Measurements from ENCODE around the gene COPS8. TPM values are rescaled to one million over a fixed set of nuclear protein-coding genes. Genes with fewer than 3 reads are reported as not detected.

COPS8 gene
- total RNA-seq, 2 donors from 2014 or later: 66.3 to 72.7 TPM

GRCh38 chr2:237099804-237100203 lies 14.1 kb downstream of the COPS8 start:
- H3K9me3 ChIP-seq (ENCODE audit: control insufficient read depth, low read length): no peaks in the 10 kb centered on the region
- no peak for DNase-seq
- 86 to 100% methylated on average over 2 to 3 of the region's 3 CpGs for WGBS, 2 experiments (ENCODE audit: insufficient coverage in 1 of 2, insufficient read length in 1 of 2)
- H3K27ac ChIP-seq (ENCODE audit: low read depth, low read length): no peak overlapping the region
- H3K27ac Mint-ChIP-seq: no peak overlapping the region
- H3K4me3 ChIP-seq (ENCODE audit: low read length): no peak overlapping the region
- TF ChIP-seq CTCF (conservative IDR thresholded peaks at IDR 0.05): no peak
- peaks cover 66% of the 10 kb centered on the region for H3K36me3 ChIP-seq (ENCODE audit: control insufficient read depth, insufficient read depth, low read length)
- no peaks in the 10 kb centered on the region for H3K9me3 Mint-ChIP-seq
- no peaks in the 10 kb centered on the region for H3K27me3 ChIP-seq (ENCODE audit: control insufficient read depth, insufficient read depth, low read length, poor library complexity, severe bottlenecking)
- H3K4me3 Mint-ChIP-seq: no peak overlapping the region
- no peak overlapping the region for H3K9ac ChIP-seq (ENCODE audit: extremely low read depth, low read length, poor library complexity, severe bottlenecking)
- peaks cover 9% of the 10 kb centered on the region for H3K4me1 Mint-ChIP-seq
- peaks cover 42% of the 10 kb centered on the region for H3K36me3 Mint-ChIP-seq (ENCODE audit: low read depth)
- peaks cover 4% of the 10 kb centered on the region for H3K4me1 ChIP-seq (ENCODE audit: control insufficient read depth, insufficient read depth, low read length)
- no peaks in the 10 kb centered on the region for H3K27me3 Mint-ChIP-seq (ENCODE audit: insufficient read depth)

- H3K4me1 Mint-ChIP-seq: peaks cover 9% of the 10 kb centered on the region
- TF ChIP-seq CTCF (conservative IDR thresholded peaks at IDR 0.05): no peak
- peak; percentile 78 for DNase-seq
- H3K9ac ChIP-seq (ENCODE audit: extremely low read depth, low read length, poor library complexity, severe bottlenecking): peak overlapping the region; percentile 2
- no peaks in the 10 kb centered on the region for H3K9me3 ChIP-seq (ENCODE audit: control insufficient read depth, low read length)
- peaks cover 30% of the 10 kb centered on the region for H3K36me3 Mint-ChIP-seq (ENCODE audit: low read depth)
- peak overlapping the region; percentile 40 for H3K27ac Mint-ChIP-seq
- WGBS, 2 experiments (ENCODE audit: insufficient coverage in 1 of 2, insufficient read length in 1 of 2): 42 to 77% methylated on average over 2 to 6 of the region's 6 CpGs
- H3K9me3 Mint-ChIP-seq: no peaks in the 10 kb centered on the region
- H3K27ac ChIP-seq (ENCODE audit: low read depth, low read length): no peak overlapping the region
- H3K36me3 ChIP-seq (ENCODE audit: control insufficient read depth, insufficient read depth, low read length): peaks cover 51% of the 10 kb centered on the region
- H3K4me3 Mint-ChIP-seq: no peak overlapping the region
- no peaks in the 10 kb centered on the region for H3K27me3 Mint-ChIP-seq (ENCODE audit: insufficient read depth)
- peak overlapping the region; percentile 1 for H3K4me3 ChIP-seq (ENCODE audit: low read length)
- H3K4me1 ChIP-seq (ENCODE audit: control insufficient read depth, insufficient read depth, low read length): peaks cover 4% of the 10 kb centered on the region
- no peaks in the 10 kb centered on the region for H3K27me3 ChIP-seq (ENCODE audit: control insufficient read depth, insufficient read depth, low read length, poor library complexity, severe bottlenecking)
Measured at GRCh38 chr2:237101118-237101979, 15.7 kb downstream of the COPS8 start.

- H3K27ac ChIP-seq (ENCODE audit: low read depth, low read length): no peak overlapping the region
- no peak for TF ChIP-seq CTCF (conservative IDR thresholded peaks at IDR 0.05)
- peaks cover 22% of the 10 kb centered on the region for H3K36me3 Mint-ChIP-seq (ENCODE audit: low read depth)
- no peak for DNase-seq
- no peaks in the 10 kb centered on the region for H3K9me3 ChIP-seq (ENCODE audit: control insufficient read depth, low read length)
- H3K27ac Mint-ChIP-seq: no peak overlapping the region
- peaks cover 9% of the 10 kb centered on the region for H3K4me1 Mint-ChIP-seq
- H3K4me1 ChIP-seq (ENCODE audit: control insufficient read depth, insufficient read depth, low read length): peaks cover 4% of the 10 kb centered on the region
- no peaks in the 10 kb centered on the region for H3K9me3 Mint-ChIP-seq
- H3K27me3 ChIP-seq (ENCODE audit: control insufficient read depth, insufficient read depth, low read length, poor library complexity, severe bottlenecking): no peaks in the 10 kb centered on the region
- H3K36me3 ChIP-seq (ENCODE audit: control insufficient read depth, insufficient read depth, low read length): peaks cover 40% of the 10 kb centered on the region
- H3K9ac ChIP-seq (ENCODE audit: extremely low read depth, low read length, poor library complexity, severe bottlenecking): no peak overlapping the region
- no peak overlapping the region for H3K4me3 ChIP-seq (ENCODE audit: low read length)
- 80 to 93% methylated on average over 1 to 3 of the region's 3 CpGs for WGBS, 2 experiments (ENCODE audit: insufficient coverage in 1 of 2, insufficient read length in 1 of 2)
- no peaks in the 10 kb centered on the region for H3K27me3 Mint-ChIP-seq (ENCODE audit: insufficient read depth)
- no peak overlapping the region for H3K4me3 Mint-ChIP-seq
Measured at GRCh38 chr2:237102428-237102827, 16.7 kb downstream of the COPS8 start.
